SK-N-SH treated with all-trans-retinoic acid at 6 μM for 48 hours (cell line): ENCODE measurements around the gene KCNAB3.

Experiments used
- CSDC2 ChIP-seq: fragments of 250-450 bp; sonication (Bioruptor Pico); IDR thresholded peaks from 2 replicates; pipeline ENCODE4 v1.5.0; 2020; ENCODE audit warnings: mild to moderate bottlenecking, moderate library complexity
- ESRRG ChIP-seq: fragments of 250-450 bp; sonication (Bioruptor Pico); IDR thresholded peaks from 2 replicates; pipeline ENCODE4 v1.6.1; 2021; ENCODE audit warnings: mild to moderate bottlenecking
- GLIS3 ChIP-seq: fragments of 250-450 bp; sonication (Bioruptor Pico); IDR thresholded peaks from 2 replicates; pipeline ENCODE4 v1.5.0; 2020; ENCODE audit warnings: mild to moderate bottlenecking, moderate library complexity
- OSR1 ChIP-seq: fragments of 250-450 bp; sonication (Bioruptor Pico); IDR thresholded peaks from 2 replicates; pipeline ENCODE4 v1.8.0; 2022; ENCODE audit warnings: moderate library complexity, mild to moderate bottlenecking, inconsistent platforms
- RARB ChIP-seq: fragments of 250-450 bp; sonication (Bioruptor Pico); IDR thresholded peaks from 2 replicates; pipeline ENCODE4 v1.8.0; 2021; ENCODE audit warnings: mild to moderate bottlenecking, moderate library complexity
- ZFP3 ChIP-seq: fragments of 250-450 bp; sonication (Bioruptor Pico); IDR thresholded peaks from 2 replicates; pipeline ENCODE4 v1.5.0; 2020; ENCODE audit warnings: mild to moderate bottlenecking, moderate library complexity
- ZFP30 ChIP-seq: fragments of 450-650 bp; formaldehyde crosslinking; IDR thresholded peaks from 2 replicates; pipeline ENCODE4 v1.5.0; 2022; ENCODE audit warnings: mild to moderate bottlenecking, moderate library complexity
- ZNF565 ChIP-seq: fragments of 450-650 bp; formaldehyde crosslinking; conservative IDR thresholded peaks from 2 replicates; pipeline ENCODE4 v1.5.0; 2020; ENCODE audit warnings: low read depth, mild to moderate bottlenecking, moderate library complexity
- ZNF8 ChIP-seq: fragments of 450-650 bp; formaldehyde crosslinking; IDR thresholded peaks from 2 replicates; pipeline ENCODE4 v1.5.0; 2020; ENCODE audit warnings: mild to moderate bottlenecking, moderate library complexity
- TF ChIP-seq, protein P1 (sequence below): fragments of 250-450 bp; sonication (Bioruptor Pico); IDR thresholded peaks from 2 replicates; pipeline ENCODE4 v1.8.0; 2020; ENCODE audit warnings: mild to moderate bottlenecking, moderate library complexity, borderline replicate concordance
- TF ChIP-seq, protein P2 (sequence below): fragments of 250-450 bp; sonication (Bioruptor Pico); IDR thresholded peaks from 2 replicates; pipeline ENCODE4 v1.8.0; 2021; ENCODE audit warnings: low read depth, mild to moderate bottlenecking, moderate library complexity, borderline replicate concordance
- TF ChIP-seq, protein P3 (sequence below): fragments of 250-450 bp; sonication (Bioruptor Pico); IDR thresholded peaks from 2 replicates; pipeline ENCODE4 v1.5.1; 2020; ENCODE audit warnings: low read depth, mild to moderate bottlenecking, moderate library complexity

DNA sequence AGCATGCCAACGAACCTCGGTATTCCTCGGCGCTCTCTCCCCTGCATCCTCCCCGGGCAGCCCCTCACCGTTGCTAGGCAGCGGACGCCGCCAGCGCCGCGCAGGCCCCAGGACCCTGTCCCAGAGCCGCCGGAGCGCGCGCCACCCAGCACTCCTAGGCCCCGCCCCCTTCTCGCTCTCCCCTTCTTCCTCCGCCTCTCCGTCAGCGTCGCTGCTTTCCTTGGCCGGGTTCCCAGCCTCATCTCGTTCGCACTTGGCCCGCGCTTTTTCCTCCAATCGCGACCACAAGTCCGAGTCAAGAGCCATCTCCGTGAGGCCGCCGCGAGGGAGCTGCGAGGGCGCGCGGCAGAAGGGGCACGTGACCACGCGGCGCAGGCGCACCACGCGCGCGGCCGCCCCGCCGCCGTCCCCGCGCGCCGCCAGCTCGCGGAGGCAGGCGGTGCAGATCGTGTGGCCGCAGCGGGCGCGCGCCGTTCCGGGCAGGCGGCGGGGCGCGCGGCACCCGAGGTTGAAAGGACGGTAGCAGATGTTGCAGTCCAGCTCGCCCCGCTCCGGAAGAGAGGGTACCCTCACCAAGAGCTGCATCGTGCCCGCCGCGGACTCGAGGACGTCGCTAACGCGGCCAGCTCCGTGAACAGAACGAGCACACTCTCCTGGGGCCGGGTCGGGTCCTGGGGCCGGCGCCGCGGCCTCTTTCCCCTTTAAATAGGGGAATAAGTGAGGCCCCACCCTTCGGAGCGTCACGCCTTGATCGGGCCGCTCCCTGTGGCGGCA, 13.9 kb downstream of the KCNAB3 start, which contains the start of gene RNF227:
- TF ChIP-seq CSDC2 (CRISPR knock-in tag): peak; percentile 83; the same call in 1 of the 2 replicates
- no peak for TF ChIP-seq ZNF8 (CRISPR knock-in tag)
- TF ChIP-seq, protein P1, sequence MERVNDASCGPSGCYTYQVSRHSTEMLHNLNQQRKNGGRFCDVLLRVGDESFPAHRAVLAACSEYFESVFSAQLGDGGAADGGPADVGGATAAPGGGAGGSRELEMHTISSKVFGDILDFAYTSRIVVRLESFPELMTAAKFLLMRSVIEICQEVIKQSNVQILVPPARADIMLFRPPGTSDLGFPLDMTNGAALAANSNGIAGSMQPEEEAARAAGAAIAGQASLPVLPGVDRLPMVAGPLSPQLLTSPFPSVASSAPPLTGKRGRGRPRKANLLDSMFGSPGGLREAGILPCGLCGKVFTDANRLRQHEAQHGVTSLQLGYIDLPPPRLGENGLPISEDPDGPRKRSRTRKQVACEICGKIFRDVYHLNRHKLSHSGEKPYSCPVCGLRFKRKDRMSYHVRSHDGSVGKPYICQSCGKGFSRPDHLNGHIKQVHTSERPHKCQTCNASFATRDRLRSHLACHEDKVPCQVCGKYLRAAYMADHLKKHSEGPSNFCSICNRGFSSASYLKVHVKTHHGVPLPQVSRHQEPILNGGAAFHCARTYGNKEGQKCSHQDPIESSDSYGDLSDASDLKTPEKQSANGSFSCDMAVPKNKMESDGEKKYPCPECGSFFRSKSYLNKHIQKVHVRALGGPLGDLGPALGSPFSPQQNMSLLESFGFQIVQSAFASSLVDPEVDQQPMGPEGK (CRISPR knock-in tag): no peak
- TF ChIP-seq, protein P2, sequence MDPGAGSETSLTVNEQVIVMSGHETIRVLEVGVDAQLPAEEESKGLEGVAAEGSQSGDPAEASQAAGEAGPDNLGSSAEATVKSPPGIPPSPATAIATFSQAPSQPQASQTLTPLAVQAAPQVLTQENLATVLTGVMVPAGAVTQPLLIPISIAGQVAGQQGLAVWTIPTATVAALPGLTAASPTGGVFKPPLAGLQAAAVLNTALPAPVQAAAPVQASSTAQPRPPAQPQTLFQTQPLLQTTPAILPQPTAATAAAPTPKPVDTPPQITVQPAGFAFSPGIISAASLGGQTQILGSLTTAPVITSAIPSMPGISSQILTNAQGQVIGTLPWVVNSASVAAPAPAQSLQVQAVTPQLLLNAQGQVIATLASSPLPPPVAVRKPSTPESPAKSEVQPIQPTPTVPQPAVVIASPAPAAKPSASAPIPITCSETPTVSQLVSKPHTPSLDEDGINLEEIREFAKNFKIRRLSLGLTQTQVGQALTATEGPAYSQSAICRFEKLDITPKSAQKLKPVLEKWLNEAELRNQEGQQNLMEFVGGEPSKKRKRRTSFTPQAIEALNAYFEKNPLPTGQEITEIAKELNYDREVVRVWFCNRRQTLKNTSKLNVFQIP: no peak
- TF ChIP-seq ZFP30 (CRISPR knock-in tag): no peak
- TF ChIP-seq OSR1 (CRISPR knock-in tag): no peak
- no peak for TF ChIP-seq RARB (CRISPR knock-in tag)
- TF ChIP-seq ZFP3 (CRISPR knock-in tag): no peak
- TF ChIP-seq ESRRG (CRISPR knock-in tag): no peak
- TF ChIP-seq GLIS3 (CRISPR knock-in tag): no peak
- no peak for TF ChIP-seq ZNF565 (CRISPR knock-in tag)
- TF ChIP-seq, protein P3, sequence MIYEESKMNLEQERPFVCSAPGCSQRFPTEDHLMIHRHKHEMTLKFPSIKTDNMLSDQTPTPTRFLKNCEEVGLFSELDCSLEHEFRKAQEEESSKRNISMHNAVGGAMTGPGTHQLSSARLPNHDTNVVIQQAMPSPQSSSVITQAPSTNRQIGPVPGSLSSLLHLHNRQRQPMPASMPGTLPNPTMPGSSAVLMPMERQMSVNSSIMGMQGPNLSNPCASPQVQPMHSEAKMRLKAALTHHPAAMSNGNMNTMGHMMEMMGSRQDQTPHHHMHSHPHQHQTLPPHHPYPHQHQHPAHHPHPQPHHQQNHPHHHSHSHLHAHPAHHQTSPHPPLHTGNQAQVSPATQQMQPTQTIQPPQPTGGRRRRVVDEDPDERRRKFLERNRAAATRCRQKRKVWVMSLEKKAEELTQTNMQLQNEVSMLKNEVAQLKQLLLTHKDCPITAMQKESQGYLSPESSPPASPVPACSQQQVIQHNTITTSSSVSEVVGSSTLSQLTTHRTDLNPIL (CRISPR knock-in tag): no peak
